Astrocyte of the cerebellum (primary cell): ENCODE measurements around the gene ITPR3.

Experiments
- DNase-seq: peaks from one replicate; pipeline ENCODE4 v3.0.0-alpha.2; 2011; ENCODE audit warnings: low read depth
- H3K4me3 ChIP-seq: 2 replicates; pipeline ENCODE4 v1.5.1; 2011; ENCODE audit warnings: mild to moderate bottlenecking, low read depth, low read length, moderate library complexity
- in situ Hi-C: cut with HindIII; loops from 2 replicates; pipeline ENCODE4 v1.10.0; 2017; ENCODE audit warnings: low sequenced_read_pairs
- TF ChIP-seq, protein P1 (sequence below): IDR thresholded peaks from 2 replicates; pipeline ENCODE4 v1.5.1; 2012; ENCODE audit warnings: low read length, low read depth, moderate library complexity, mild to moderate bottlenecking; ENCODE audit errors: missing control alignments

ITPR3 gene

DNA sequence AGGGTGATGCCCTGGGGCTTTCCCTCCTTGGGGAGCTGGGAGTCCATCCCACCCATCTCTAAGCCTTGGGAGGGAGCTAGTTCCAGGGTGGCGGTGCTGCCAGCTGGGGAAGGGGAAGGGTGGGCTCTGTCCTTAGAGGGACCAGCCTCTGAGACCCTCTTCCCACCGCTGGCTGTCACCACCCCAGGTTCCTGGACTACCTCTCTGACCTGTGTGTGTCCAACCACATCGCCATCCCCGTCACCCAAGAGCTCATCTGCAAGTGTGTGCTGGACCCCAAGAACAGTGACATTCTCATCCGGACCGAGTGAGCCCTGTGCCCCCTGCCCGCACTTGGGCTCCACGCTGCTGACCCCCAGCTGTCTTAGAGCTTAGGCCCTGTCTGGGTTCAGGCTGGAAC, 47.2 kb downstream of the ITPR3 start:
- no peak for DNase-seq
- in situ Hi-C loops, result no loop called here
- no peak overlapping the region for H3K4me3 ChIP-seq
- TF ChIP-seq, protein P1, sequence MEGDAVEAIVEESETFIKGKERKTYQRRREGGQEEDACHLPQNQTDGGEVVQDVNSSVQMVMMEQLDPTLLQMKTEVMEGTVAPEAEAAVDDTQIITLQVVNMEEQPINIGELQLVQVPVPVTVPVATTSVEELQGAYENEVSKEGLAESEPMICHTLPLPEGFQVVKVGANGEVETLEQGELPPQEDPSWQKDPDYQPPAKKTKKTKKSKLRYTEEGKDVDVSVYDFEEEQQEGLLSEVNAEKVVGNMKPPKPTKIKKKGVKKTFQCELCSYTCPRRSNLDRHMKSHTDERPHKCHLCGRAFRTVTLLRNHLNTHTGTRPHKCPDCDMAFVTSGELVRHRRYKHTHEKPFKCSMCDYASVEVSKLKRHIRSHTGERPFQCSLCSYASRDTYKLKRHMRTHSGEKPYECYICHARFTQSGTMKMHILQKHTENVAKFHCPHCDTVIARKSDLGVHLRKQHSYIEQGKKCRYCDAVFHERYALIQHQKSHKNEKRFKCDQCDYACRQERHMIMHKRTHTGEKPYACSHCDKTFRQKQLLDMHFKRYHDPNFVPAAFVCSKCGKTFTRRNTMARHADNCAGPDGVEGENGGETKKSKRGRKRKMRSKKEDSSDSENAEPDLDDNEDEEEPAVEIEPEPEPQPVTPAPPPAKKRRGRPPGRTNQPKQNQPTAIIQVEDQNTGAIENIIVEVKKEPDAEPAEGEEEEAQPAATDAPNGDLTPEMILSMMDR, result no peak

DNA sequence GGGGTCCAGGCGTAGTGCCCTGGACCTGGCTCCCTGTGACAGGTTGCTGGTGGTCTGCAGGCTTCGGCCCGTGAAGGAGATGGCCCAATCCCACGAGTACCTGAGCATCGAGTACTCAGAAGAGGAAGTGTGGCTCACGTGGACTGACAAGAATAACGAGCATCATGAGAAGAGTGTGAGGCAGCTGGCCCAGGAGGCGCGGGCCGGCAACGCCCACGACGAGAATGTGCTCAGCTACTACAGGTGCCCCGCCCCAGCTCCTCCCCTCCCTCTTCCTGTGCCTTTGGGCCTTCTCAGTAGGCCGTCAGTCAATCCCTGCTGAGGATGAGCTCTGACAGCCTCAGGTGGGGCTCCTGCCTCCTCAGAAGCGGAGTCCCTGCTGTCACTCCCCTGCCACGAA, 47.8 kb downstream of the ITPR3 start:
- no peak for DNase-seq
- no peak overlapping the region for H3K4me3 ChIP-seq
- in situ Hi-C loops, result no loop called here
- TF ChIP-seq, protein P1, result no peak

DNA sequence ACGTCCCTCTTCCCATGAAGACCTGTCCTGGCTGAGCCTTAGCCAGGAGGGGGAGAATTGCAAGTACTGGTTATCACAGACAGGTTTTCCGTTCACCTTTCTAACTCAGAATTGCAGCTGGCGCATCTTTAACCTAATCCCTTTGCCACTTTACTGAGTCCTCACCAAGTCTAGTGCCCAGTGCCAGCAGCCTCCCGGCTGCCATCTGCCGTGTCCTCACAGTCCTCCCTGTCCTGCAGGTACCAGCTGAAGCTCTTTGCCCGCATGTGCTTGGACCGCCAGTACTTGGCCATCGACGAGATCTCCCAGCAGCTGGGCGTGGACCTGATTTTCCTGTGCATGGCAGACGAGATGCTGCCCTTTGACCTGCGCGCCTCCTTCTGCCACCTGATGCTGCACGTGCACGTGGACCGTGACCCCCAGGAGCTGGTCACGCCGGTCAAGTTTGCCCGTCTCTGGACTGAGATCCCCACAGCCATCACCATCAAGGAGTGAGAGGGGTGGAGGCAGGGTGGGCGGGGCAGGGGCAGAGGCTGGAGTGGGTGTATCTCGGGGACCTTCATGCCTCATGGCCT, 49.1 kb downstream of the ITPR3 start:
- TF ChIP-seq, protein P1, result no peak
- H3K4me3 ChIP-seq, result no peak overlapping the region
- DNase-seq, result no peak
- in situ Hi-C loops, result no loop called here

GRCh38 chr6:33670971-33671743, 50.0 kb downstream of the ITPR3 start:
- in situ Hi-C loops, result no loop called here
- no peak overlapping the region for H3K4me3 ChIP-seq
- DNase-seq, result no peak
- TF ChIP-seq, protein P1, result no peak

- in situ Hi-C loops, result no loop called here
- TF ChIP-seq, protein P1, result no peak
- no peak overlapping the region for H3K4me3 ChIP-seq
- no peak for DNase-seq
Measured at GRCh38 chr6:33671744-33672072, 50.6 kb downstream of the ITPR3 start.

DNA sequence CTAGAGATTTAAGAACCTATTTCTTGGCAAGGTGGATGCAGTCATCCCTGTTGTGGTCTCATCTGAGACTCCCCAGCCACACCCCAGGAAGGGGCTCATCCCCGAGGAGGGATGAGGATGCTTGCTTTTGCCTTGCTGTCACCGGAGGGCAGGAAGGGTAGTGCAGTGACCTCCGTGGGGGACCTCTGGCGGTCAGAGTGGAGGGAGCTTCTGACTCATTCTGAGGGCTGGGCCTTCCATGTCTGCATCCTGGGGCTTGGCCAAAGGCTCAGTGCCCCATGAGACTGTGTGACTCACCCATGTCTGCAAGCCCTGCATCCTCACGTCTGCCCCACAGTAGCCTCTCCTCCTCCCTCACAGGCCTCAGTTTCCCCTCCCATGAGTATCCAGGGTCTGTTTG, 51.7 kb downstream of the ITPR3 start:
- in situ Hi-C loops, result no loop called here

More for the DNA sequence above, 51.7 kb downstream of the ITPR3 start:
- no peak overlapping the region for H3K4me3 ChIP-seq
- DNase-seq, result peak; percentile 80
- TF ChIP-seq, protein P1, result peak; percentile 60
